Measurements from ENCODE around the gene GPSM1.
"Not testable (repeated sequence)": the region's sequence is repeated elsewhere in the genome, so short reads cannot be mapped to it uniquely, and the experiment has no call there.

The GPSM1 gene

DNA sequence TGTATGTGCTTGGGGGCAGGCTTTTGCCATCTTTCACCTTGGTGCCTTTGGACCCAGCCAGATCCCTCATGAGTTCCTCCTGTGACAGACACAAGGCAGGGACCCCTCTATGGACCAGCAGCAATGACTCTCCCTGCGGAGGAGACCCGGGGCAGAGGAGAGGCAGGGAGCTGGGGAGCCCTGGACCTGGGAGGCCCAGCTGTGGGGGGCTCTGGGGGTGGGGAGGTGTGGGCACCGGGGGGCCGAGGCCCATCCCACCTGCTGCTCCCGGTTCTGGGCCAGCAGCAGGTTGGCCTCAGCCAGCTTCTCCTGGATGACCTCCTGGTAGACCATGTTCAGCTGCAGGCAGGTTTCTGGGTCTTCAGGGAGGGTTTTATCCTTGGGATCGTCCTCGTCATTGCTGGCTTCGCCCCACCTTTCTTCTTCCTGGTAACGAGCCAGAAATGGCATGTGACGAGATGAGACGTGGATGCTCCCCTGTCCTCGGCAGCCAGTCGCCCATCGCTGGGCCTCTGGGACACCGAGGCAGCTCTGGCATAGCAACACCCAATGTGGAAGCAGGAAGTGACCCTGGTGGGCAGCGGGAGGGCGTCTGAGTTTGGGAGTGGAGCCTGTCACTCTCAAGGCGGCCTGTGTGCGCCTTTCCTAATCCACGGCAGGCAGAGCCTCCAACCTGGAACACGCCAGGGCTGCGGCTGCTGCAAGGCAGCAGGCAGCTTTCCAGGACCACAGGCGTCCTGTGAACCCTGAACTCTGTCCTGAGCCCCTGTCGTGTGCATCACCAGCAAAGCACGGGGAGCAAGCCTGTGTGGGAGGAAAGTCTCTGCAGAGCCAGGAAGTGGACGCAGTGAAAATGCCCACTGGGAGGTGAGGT, 68.2 kb downstream of the GPSM1 start:
- no peak for DNase-seq (ENCODE audit: low read depth)

DNA sequence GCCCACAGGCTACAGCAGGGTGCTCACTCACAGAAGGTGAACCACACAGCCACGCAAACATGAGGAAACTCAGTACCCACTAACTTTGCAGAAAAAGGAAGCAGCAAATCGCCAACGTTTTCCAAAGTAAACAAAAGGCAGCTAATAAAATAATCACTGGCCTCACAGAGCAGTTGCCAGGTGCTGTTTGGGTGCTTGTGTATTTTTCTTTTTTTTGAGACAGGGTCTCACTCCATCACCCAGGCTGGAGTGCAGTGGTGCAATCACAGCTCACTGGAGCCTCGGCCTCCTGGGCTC, 68.8 kb downstream of the GPSM1 start:
- no peak for DNase-seq (ENCODE audit: low read depth)

DNA sequence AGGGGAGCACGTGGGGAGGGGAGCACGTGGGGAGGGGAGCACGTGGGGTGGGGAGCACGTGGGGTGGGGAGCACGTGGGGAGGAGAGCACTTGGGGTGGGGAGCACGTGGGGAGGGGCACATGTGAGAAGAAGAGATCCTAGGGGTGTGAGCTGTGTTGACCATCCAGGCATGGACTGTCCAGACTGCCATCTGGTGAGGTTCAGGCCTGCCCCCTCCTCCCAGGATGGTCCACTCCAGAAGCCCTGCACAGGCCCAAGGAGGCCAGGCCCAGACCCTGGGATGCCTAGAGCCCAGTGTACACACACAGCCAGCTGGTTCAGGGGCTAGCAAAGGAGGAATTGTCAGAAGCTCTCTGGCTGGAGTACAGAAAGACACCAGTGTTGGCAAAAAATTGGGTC, 70.3 kb downstream of the GPSM1 start:
- DNase-seq (ENCODE audit: low read depth) = no peak

DNA sequence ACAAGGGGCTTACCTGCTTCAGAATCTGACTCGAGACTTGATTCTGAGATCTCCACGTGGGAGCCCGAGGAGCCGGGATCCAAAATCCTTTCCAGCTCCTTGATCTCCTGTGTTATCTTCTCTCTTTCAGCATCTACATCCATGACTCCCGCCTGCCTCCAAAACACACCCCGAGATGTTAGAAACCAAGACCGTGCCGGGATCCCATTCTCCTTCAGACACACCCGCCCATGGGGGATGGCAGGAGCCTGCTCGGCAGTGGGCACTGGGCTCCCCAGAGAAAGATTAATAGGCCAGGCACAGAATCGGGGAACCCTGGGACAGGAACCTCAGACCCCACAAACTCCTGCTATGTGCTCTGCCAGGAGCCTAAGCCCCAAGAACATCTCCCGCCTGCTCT, 70.9 kb downstream of the GPSM1 start:
- no peak for DNase-seq (ENCODE audit: low read depth)

DNA sequence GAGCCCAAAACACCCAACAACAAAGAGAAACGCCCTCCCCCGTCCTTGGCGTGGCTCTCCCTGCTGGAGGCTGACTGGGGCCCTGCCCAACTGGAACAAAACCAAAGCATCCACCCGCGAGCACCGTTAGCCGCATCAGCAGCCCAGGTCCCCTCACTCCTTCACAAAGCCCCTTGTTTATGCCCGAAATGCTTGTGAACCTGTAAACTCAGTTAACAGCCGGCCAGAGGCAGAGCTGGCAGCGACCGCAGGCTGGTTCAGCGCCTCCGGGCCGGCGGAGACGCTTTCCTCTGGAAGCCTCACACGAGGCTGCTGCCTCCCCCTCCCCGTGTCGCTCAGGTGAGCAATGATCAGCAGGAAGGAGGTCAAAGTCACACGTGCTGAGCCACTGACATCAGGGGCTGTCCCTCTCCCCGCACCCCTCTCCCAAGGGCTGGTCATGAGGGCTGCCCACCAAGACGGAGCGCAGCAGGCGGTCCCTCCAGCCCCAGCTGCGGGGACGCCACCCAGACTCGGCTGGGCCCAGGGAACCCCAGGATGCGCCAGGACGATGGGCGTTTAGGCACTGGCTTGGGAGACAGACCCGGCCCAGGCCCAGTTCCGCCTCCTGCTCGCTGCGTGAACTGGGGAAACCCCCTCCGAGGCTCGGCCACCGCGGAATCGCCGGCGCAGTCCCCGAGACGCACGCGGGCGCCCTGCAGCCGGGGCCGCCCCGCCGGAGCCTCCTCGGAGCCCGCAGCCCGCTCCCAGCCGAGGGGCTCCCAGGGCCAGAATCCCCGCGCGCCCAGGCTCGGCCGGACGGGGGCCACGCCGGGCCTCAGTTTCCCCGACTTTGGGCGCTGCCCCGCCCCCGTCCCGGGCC, 72.1 kb downstream of the GPSM1 start:
- DNase-seq (ENCODE audit: low read depth) = no peak

DNA sequence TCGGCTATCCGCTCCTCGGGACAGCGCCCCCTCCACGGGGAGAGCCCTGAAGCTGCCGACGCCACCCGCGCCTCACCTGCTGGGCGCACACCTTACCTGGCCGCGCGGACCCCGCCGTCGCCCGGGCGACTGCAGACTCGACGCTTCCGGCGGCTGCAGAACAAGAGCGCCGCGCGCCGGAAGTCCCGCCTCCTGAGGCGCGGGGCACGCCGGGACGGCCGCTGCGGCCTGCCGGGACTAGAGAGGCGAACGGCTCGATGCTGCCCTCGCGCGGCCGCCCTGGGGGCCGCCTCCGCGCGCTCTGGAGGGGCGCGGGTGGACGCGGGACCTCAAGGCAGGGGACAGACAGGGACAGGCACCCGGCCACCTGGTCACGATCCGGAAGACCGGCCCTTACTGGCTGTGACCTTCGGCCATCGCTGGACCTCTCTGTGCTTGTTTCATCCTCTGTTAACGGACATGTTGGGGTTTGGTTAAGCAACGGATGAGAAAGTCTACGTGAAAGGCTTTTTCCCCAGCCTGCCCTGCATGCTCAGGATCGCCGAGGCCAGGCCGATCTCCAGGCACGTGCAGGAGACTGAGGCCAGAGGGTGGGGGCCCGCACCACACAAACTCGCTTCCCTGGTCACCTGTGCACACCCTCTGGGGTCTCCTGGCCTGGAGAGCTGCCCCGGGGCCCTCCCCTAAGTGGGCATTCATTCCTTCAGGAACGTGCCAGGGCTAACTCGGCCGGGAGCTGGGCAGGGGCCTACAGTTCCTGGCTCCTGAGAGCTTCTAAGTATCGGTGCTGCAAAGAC, 72.9 kb downstream of the GPSM1 start, which contains the start of gene SNAPC4:
Gene SNAPC4, minus strand, starts transcription at position 133 of the 797 bp plus-strand sequence. CDS start 1,742 bp downstream, outside the sequence.
- DNase-seq (ENCODE audit: low read depth) = peak; percentile 80

DNA sequence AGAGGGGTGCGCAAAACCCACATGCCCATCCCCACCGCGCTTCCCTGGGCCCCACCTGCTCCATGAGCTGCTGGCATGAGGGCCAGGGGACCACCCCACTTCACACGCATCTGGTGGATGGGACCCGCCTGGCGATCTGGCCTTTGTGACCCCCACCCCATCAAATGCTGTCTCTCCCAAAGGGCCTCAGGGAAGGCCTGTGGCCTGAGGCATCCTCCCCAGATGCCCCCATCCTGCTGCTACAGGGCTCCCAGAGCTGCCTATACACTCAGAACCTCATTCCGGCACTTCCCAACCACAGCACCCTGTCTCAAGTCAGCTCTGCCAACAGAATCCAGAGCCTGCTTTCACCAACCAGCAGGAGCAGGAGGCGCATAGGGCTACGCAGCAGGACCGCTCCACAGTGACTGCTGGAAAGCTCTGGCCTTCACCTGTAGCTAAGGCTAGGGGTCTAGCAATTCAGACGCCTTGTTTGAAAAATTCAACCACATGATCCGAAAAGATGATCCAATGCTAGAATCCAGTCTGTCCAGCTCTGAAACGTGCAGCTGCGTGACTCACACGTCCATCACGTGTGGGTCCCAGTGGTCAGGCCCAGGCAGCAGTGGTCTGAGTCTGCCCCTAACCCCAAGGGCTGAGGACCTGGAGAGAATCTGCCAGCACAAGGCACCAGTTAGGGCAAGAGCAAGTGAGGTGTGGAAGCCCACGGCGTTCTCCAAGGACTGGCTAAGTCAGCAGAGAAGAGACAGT, 74.0 kb downstream of the GPSM1 start:
- no peak for DNase-seq (ENCODE audit: low read depth)

DNA sequence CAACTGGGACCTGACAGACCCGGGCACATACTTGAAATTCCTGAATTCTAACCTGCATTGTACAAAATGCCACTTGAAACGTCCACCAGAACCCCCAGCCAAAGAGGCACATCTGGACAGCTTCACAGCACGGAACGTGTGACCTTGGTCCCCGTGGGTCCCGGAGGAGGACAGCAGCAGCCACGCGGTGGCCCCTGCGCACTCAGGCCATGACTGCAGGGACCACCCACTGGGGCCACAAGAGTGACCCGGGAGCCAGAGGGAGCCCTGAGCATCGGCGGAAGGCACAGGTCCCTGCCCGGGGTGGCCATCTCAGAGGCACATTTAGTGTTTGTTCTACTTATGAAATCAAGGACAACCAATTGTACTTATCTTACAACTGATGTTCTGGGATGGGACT, 74.7 kb downstream of the GPSM1 start:
- DNase-seq (ENCODE audit: low read depth) = no peak

DNA sequence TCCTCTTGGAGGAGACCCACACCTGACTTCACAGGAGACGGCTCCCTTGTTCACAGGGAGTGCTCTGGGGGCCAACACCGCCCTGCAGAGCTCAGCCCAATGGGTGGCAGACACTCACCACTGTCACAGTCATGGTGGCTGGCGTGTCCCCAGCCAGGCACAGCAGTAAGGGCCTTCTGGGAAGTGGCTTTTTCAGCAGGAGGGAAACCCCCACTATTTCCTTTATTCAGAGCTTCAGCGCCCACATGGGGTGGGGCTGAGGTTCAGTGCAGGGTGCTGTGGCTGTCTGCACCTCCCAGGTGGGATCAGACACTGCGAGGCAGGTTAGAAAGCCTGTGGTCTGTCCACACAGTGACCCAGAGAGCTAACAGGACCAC, 76.2 kb downstream of the GPSM1 start:
- DNase-seq (ENCODE audit: low read depth) = peak; percentile 56

DNA sequence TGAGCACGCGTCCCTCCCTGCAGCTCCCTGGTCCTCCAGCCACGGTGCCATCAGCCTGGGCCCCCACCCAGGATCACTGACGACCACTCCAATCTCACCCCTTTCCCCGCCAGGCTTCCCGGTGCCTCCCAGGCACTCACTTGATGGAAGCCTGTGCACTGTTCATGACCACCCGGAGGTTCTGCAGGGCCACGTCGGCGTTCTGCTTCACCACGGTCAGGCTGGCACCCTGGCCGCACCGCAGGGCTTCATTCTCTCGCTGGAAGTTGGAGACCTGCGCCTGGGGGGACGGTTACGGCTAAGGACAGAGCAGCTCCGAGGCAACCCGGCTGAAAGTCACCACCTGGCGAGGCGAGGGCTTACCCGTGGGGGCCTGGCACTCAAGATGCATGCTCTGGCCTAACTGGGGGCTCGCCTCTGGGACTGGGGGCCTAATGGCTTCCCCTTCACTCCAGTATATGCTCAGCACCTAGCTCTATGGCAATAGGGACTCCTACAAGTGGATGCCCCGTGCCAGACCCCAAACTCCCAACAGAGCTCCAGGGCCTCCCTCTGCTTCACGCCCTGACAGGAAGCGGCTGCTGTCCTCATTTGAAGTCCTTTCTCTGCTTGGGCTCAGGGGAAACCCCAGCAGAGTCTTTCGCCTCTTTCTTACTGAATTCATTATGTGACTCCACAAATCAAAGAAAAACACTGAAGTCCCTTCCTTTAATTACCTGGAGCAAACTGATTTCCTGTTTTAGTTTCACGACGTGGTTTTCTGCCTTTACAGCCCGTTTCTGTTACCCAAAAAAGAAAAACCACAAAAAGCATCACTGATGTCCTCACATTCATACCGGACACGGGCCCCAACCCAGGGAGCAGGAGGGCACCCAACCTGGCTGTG, 76.8 kb downstream of the GPSM1 start:
- DNase-seq (ENCODE audit: low read depth) = no peak

DNA sequence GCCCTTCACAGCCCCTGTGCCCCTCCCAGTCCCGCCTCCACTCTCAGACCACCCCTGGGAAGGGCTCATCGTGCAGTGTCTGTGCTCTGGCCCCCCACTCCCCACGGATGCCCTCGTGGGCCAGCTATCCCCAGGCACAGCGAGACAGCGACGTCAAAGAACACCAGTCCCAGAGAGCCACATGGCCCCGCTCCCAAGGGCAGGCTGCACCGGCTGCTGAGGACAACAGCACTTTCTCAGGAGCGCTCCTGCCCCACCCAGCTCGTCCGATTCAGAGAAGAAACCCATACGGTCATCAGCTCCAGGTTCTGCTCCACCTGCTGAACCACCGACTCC, 77.4 kb downstream of the GPSM1 start:
- no peak for DNase-seq (ENCODE audit: low read depth)

DNA sequence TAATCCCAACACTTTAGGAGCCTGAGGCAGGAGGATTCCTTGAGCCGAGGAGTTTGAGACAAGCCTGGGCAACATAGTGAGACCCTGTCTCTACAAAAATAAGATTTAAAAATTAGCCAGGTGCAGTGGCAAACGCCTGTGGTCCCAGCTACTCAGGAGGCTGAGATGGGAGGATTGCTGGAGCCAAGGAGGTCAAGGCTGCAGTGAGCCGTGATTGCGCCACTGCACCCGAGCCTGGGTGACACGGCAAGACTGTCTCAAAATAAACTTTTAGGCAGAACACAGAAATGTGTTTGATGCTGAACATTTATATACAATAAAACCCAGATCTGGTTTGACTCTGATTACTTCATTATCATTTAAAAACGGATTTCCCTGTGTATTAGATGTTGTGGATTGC, 78.1 kb downstream of the GPSM1 start:
- DNase-seq (ENCODE audit: low read depth) = no peak

DNA sequence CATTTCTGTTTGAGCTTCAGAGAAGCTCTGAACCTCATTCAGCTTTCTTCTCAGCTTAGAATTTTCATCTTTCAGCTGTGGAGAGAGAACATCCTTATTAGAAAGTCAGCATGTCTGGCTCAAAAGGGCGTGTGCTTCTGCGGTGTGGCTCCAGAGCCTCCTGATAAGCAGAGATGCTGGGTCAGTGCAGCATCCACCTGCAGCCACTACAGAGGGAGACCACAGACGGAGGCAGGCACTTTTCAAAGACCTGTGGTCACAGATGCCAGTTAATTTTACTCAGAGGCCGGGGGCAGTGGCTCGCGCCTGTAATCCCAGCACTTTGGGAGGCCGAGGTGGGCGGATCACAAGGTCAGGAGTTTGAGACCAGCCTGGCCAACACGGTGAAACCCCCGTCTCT, 78.6 kb downstream of the GPSM1 start:
- DNase-seq (ENCODE audit: low read depth) = not testable (repeated sequence)

DNA sequence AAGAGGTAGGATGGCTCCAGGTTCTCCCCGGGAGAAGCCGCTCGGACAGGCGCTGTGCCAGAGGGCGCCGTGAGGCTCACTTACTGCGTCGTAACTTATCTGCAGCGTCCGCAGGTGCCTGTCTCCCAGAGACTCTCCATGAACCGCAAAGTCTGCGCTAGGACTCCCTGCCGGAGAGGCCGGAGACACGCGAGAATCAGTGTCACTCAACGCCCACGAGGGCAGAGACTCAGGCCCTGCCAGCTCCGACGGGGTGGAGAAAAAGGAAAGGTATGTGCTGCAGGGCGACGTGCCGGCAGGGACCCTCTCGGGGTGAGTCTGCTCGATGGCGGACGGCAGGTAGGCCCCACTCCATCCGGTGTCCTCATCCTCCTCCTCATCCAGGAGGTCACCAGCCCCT, 79.7 kb downstream of the GPSM1 start:
- not testable (repeated sequence) for DNase-seq (ENCODE audit: low read depth)

DNA sequence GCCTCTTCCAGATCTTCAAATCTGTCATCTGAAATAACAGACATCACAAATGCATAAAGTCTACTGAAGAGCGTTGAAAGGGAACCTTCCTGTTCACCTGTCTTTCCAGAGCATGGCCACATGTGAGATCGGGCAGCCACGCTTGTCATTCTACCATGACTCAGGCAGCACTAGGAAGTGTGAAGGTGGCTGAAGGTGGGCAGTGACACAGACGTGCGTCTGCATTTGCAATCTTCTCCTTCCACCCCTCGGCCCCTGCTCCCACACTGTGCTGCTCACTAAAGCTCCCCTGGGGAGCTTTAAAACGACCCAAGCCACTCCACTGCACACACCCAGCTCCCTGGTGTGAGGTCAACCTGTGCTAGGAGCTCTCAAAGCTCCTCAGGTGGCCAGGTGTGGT, 80.6 kb downstream of the GPSM1 start:
- no peak for DNase-seq (ENCODE audit: low read depth)

Data from T follicular helper cell (primary cell).